Osteoblast (primary cell): ENCODE results near the gene EFNA1. TPM values are rescaled to one million over a fixed set of nuclear protein-coding genes. Genes with fewer than 3 reads are reported as not detected.

Experiments used
- DNase-seq: peaks from one replicate; pipeline ENCODE4 v3.0.0; 2011; ENCODE audit warnings: low spot score, mixed read lengths; ENCODE audit not compliant: insufficient read length; ENCODE audit errors: missing footprints
- H2AFZ ChIP-seq: 2 replicates; pipeline ENCODE4 v1.6.0; 2011; ENCODE audit warnings: mild to moderate bottlenecking, low read length
- H3K27ac ChIP-seq: 2 replicates; pipeline ENCODE4 v1.5.1; 2011; ENCODE audit warnings: mild to moderate bottlenecking, low read depth, low read length, moderate library complexity
- H3K27me3 ChIP-seq: 2 replicates; pipeline ENCODE4 v1.6.0; 2012; ENCODE audit warnings: mild to moderate bottlenecking, control low read depth, inconsistent platforms, low read length, moderate library complexity; ENCODE audit not compliant: insufficient read depth
- H3K36me3 ChIP-seq: 2 replicates; pipeline ENCODE4 v1.5.1; 2011; ENCODE audit warnings: mild to moderate bottlenecking, low read length, control low read depth, moderate library complexity; ENCODE audit not compliant: insufficient read depth
- H3K4me1 ChIP-seq: 2 replicates; pipeline ENCODE4 v1.5.1; 2011; ENCODE audit warnings: mild to moderate bottlenecking, low read length, control low read depth, moderate library complexity; ENCODE audit not compliant: insufficient read depth
- H3K4me2 ChIP-seq: 2 replicates; pipeline ENCODE4 v1.6.0; 2011; ENCODE audit warnings: mild to moderate bottlenecking, low read length; ENCODE audit not compliant: insufficient read depth
- H3K4me3 ChIP-seq: fragments of 200-600 bp; sonication (generic); 3 replicates; pipeline ENCODE4 v1.5.1; 2012; ENCODE audit warnings: mild to moderate bottlenecking, low read length, inconsistent platforms; ENCODE audit not compliant: insufficient read depth
- H3K79me2 ChIP-seq: 2 replicates; pipeline ENCODE4 v1.6.0; 2012; ENCODE audit warnings: mild to moderate bottlenecking, low read length, control low read depth, inconsistent platforms; ENCODE audit not compliant: insufficient read depth
- H3K9me3 ChIP-seq: 2 replicates; pipeline ENCODE4 v1.5.1; 2011; ENCODE audit warnings: low read depth, low read length, control low read depth
- H4K20me1 ChIP-seq: 2 replicates; pipeline ENCODE4 v1.6.0; 2012; ENCODE audit warnings: mild to moderate bottlenecking, low read length, control low read depth; ENCODE audit not compliant: insufficient read depth
- CTCF ChIP-seq: IDR thresholded peaks from 2 replicates; pipeline ENCODE4 v1.5.1; 2011; ENCODE audit warnings: mild to moderate bottlenecking, low read depth, low read length, moderate library complexity; ENCODE audit errors: extremely low read depth
- total RNA-seq: library from RNA; depleted of rRNA; stranded (reverse); fragments of >200 nt; gene quantifications from 2 replicates; pipeline ENCODE4 v1.2.3, GENCODE V29; 2012

Gene EFNA1
- total RNA-seq, 1 donor = 0.36 TPM

GRCh38 chr1:155128755-155129473, 1.2 kb downstream of the EFNA1 start:
- Histone ChIP-seq H3K4me3 (no peak overlapping the region), H3K36me3 (no peaks in the 10 kb centered on the region), H3K4me1 (peaks cover 13% of the 10 kb centered on the region), H3K27me3 (peaks cover 58% of the 10 kb centered on the region), H2AFZ (no peak overlapping the region), H3K9me3 (no peaks in the 10 kb centered on the region), H3K4me2 (peak overlapping the region; percentile 24), H3K79me2 (no peaks in the 10 kb centered on the region), H3K27ac (no peak overlapping the region), H4K20me1 (no peaks in the 10 kb centered on the region)
- no peak for TF ChIP-seq CTCF
- DNase-seq = peak; percentile 68

GRCh38 chr1:155130272-155131006, 2.8 kb downstream of the EFNA1 start:
- TF ChIP-seq CTCF = no peak

GRCh38 chr1:155131285-155131684, 3.6 kb downstream of the EFNA1 start:
- peaks cover 38% of the 10 kb centered on the region for H3K27me3 ChIP-seq
- H3K79me2 ChIP-seq = no peaks in the 10 kb centered on the region
- no peak overlapping the region for H3K4me2 ChIP-seq
- H3K27ac ChIP-seq = no peak overlapping the region
- H3K4me1 ChIP-seq = peaks cover 23% of the 10 kb centered on the region
- TF ChIP-seq CTCF = no peak
- no peaks in the 10 kb centered on the region for H3K36me3 ChIP-seq
- no peak overlapping the region for H3K4me3 ChIP-seq
- H2AFZ ChIP-seq = no peak overlapping the region
- H3K9me3 ChIP-seq = no peaks in the 10 kb centered on the region
- no peaks in the 10 kb centered on the region for H4K20me1 ChIP-seq
- no peak for DNase-seq

More at GRCh38 chr1:155130272-155131006, 2.8 kb downstream of the EFNA1 start:
- Histone ChIP-seq H3K27ac (no peak overlapping the region), H3K36me3 (no peaks in the 10 kb centered on the region), H4K20me1 (no peaks in the 10 kb centered on the region), H3K4me3 (no peak overlapping the region), H3K27me3 (peaks cover 46% of the 10 kb centered on the region), H3K9me3 (no peaks in the 10 kb centered on the region), H2AFZ (no peak overlapping the region), H3K4me1 (peaks cover 23% of the 10 kb centered on the region), H3K4me2 (peak overlapping the region; percentile 24), H3K79me2 (no peaks in the 10 kb centered on the region)
- peak; percentile 57 for DNase-seq

- Histone ChIP-seq H3K36me3 (no peaks in the 10 kb centered on the region), H3K4me3 (no peak overlapping the region), H3K27me3 (peaks cover 32% of the 10 kb centered on the region), H3K4me2 (no peak overlapping the region), H3K27ac (no peak overlapping the region), H3K9me3 (no peaks in the 10 kb centered on the region), H2AFZ (no peak overlapping the region), H3K4me1 (peaks cover 26% of the 10 kb centered on the region), H3K79me2 (peaks cover 3% of the 10 kb centered on the region), H4K20me1 (no peaks in the 10 kb centered on the region)
- TF ChIP-seq CTCF = no peak
- no peak for DNase-seq
Measured at GRCh38 chr1:155131856-155132255, 4.2 kb downstream of the EFNA1 start.
